ENCODE measurements around the gene PAFAH1B2. TPM values are rescaled to one million over a fixed set of nuclear protein-coding genes. Genes with fewer than 3 reads are reported as not detected.

The PAFAH1B2 gene
- total RNA-seq, 1 experiment from 2014 or later = 66.7 TPM

- H3K9me3 Mint-ChIP-seq (ENCODE audit: low read depth, unreplicated experiment) = no peaks in the 10 kb centered on the region
- no peaks in the 10 kb centered on the region for H3K4me1 Mint-ChIP-seq (ENCODE audit: low read depth, unreplicated experiment)
- peaks cover 26% of the 10 kb centered on the region for H3K36me3 Mint-ChIP-seq (ENCODE audit: insufficient read depth, unreplicated experiment)
- DNase-seq = no peak
- H3K4me3 Mint-ChIP-seq (ENCODE audit: low read depth, unreplicated experiment) = no peak overlapping the region
- BruUV-seq (replicated peaks) = no TSS peak
- H3K27me3 Mint-ChIP-seq (ENCODE audit: unreplicated experiment) = no peaks in the 10 kb centered on the region
- intact Hi-C loops (cut with micrococcal nuclease; ENCODE audit: unreplicated experiment) = no loop called here
- TF ChIP-seq, protein P1, sequence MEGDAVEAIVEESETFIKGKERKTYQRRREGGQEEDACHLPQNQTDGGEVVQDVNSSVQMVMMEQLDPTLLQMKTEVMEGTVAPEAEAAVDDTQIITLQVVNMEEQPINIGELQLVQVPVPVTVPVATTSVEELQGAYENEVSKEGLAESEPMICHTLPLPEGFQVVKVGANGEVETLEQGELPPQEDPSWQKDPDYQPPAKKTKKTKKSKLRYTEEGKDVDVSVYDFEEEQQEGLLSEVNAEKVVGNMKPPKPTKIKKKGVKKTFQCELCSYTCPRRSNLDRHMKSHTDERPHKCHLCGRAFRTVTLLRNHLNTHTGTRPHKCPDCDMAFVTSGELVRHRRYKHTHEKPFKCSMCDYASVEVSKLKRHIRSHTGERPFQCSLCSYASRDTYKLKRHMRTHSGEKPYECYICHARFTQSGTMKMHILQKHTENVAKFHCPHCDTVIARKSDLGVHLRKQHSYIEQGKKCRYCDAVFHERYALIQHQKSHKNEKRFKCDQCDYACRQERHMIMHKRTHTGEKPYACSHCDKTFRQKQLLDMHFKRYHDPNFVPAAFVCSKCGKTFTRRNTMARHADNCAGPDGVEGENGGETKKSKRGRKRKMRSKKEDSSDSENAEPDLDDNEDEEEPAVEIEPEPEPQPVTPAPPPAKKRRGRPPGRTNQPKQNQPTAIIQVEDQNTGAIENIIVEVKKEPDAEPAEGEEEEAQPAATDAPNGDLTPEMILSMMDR (IDR thresholded peaks at IDR 0.05; ENCODE audit: unreplicated experiment) = no peak
- H3K27ac Mint-ChIP-seq (ENCODE audit: unreplicated experiment) = no peak overlapping the region
- CTCF ChIA-PET = interaction anchor here (0.6 kb wide), 1 partner anchor 16 kb away, joined by 4 read pairs; no protein-coding TSS in a partner anchor
Measured at GRCh38 chr11:117154468-117154867, 10.4 kb downstream of the PAFAH1B2 start.

DNA sequence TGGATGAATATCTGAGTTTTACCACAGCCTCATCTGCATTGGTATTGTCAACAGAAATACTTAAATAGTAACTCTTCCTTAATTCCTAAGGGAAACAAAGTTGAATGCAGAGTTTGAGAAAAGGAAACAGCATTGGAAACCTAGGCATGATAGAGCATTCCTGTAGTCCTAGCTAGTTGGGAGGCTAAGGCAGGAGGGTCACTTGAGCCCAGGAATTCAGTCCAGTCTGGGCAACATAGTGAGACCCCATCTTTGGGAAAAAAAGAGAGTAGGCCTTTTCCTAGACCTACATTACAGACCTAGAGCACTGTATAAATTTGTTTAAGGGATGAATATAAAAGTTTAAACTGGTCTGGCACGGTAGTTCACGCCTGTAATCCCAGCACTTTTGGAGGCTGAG, 13.4 kb downstream of the PAFAH1B2 start:
- DNase-seq = no peak
- no TSS peak for BruUV-seq (replicated peaks)
- intact Hi-C loops (cut with micrococcal nuclease; ENCODE audit: unreplicated experiment) = no loop called here
- no peaks in the 10 kb centered on the region for H3K27me3 Mint-ChIP-seq (ENCODE audit: unreplicated experiment)
- no peaks in the 10 kb centered on the region for H3K9me3 Mint-ChIP-seq (ENCODE audit: low read depth, unreplicated experiment)
- H3K4me3 Mint-ChIP-seq (ENCODE audit: low read depth, unreplicated experiment) = no peak overlapping the region
- TF ChIP-seq, protein P1 (IDR thresholded peaks at IDR 0.05; ENCODE audit: unreplicated experiment) = no peak
- H3K36me3 Mint-ChIP-seq (ENCODE audit: insufficient read depth, unreplicated experiment) = peaks cover 17% of the 10 kb centered on the region
- H3K27ac Mint-ChIP-seq (ENCODE audit: unreplicated experiment) = no peak overlapping the region
- CTCF ChIA-PET = interaction anchor here (0.6 kb wide), 2 partner anchors 74 to 246 kb away, joined by 3 read pairs; no protein-coding TSS in a partner anchor
- no peaks in the 10 kb centered on the region for H3K4me1 Mint-ChIP-seq (ENCODE audit: low read depth, unreplicated experiment)

- CTCF ChIA-PET = no interaction called here
- Mint-ChIP-seq H3K4me1 (ENCODE audit: low read depth, unreplicated experiment) (no peaks in the 10 kb centered on the region), H3K27me3 (ENCODE audit: unreplicated experiment) (no peaks in the 10 kb centered on the region), H3K27ac (ENCODE audit: unreplicated experiment) (no peak overlapping the region), H3K4me3 (ENCODE audit: low read depth, unreplicated experiment) (no peak overlapping the region), H3K36me3 (ENCODE audit: insufficient read depth, unreplicated experiment) (peaks cover 23% of the 10 kb centered on the region), H3K9me3 (ENCODE audit: low read depth, unreplicated experiment) (no peaks in the 10 kb centered on the region)
- no peak for DNase-seq
- intact Hi-C loops (cut with micrococcal nuclease; ENCODE audit: unreplicated experiment) = no loop called here
- no TSS peak for BruUV-seq (replicated peaks)
- TF ChIP-seq, protein P1 (IDR thresholded peaks at IDR 0.05; ENCODE audit: unreplicated experiment) = no peak
Measured at GRCh38 chr11:117159892-117160291, 15.8 kb downstream of the PAFAH1B2 start.

GRCh38 chr11:117160826-117161225, 16.7 kb downstream of the PAFAH1B2 start:
- Mint-ChIP-seq H3K4me1 (ENCODE audit: low read depth, unreplicated experiment) (peaks cover 7% of the 10 kb centered on the region), H3K27ac (ENCODE audit: unreplicated experiment) (no peak overlapping the region), H3K9me3 (ENCODE audit: low read depth, unreplicated experiment) (no peaks in the 10 kb centered on the region), H3K4me3 (ENCODE audit: low read depth, unreplicated experiment) (no peak overlapping the region), H3K27me3 (ENCODE audit: unreplicated experiment) (no peaks in the 10 kb centered on the region), H3K36me3 (ENCODE audit: insufficient read depth, unreplicated experiment) (peaks cover 29% of the 10 kb centered on the region)
- TF ChIP-seq, protein P1 (IDR thresholded peaks at IDR 0.05; ENCODE audit: unreplicated experiment) = no peak
- DNase-seq = no peak
- CTCF ChIA-PET = interaction anchor here (0.5 to 0.7 kb wide), 3 partner anchors 9 to 1984 kb away, joined by 3 to 4 read pairs (median 3); no protein-coding TSS in a partner anchor
- intact Hi-C loops (cut with micrococcal nuclease; ENCODE audit: unreplicated experiment) = no loop called here
- no TSS peak for BruUV-seq (replicated peaks)

Measured in Calu3 (cell line).